ENCODE measurements around the gene MYO1B.

DNA sequence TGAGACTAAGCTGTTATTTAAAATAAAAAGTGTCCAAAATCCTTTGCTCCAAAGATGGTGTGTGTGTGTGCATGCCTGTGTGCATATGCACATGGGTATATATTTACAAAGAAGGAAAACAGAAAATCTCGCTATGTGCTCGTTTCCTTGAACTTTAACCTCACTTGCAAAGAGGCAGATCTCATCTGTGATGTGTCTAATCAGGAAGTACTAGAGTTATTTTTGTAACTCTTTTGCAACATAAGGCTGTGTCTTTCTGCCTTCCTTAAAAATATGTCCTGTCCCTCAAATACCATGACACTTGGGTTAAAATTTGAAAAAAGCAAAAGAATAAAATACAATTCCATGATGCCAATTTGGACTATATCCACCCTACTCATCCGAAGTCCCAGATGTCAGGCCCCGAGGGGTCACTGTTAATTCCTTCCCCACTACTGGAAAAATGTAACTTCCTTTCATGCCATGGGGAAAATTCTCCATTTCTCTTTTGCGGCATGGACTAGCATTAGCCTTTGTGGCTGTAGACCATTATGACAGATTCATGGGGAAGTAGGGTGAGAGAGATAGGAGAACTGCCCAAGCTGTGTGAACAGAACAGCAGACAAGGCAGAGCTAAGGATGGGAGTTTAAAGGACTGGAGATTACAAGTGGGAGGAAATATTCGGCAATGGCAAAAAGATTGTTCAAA lies 191.3 kb downstream of the MYO1B start:
- TF ChIP-seq, protein P1, sequence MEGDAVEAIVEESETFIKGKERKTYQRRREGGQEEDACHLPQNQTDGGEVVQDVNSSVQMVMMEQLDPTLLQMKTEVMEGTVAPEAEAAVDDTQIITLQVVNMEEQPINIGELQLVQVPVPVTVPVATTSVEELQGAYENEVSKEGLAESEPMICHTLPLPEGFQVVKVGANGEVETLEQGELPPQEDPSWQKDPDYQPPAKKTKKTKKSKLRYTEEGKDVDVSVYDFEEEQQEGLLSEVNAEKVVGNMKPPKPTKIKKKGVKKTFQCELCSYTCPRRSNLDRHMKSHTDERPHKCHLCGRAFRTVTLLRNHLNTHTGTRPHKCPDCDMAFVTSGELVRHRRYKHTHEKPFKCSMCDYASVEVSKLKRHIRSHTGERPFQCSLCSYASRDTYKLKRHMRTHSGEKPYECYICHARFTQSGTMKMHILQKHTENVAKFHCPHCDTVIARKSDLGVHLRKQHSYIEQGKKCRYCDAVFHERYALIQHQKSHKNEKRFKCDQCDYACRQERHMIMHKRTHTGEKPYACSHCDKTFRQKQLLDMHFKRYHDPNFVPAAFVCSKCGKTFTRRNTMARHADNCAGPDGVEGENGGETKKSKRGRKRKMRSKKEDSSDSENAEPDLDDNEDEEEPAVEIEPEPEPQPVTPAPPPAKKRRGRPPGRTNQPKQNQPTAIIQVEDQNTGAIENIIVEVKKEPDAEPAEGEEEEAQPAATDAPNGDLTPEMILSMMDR (conservative IDR thresholded peaks at IDR 0.05 in 1 of 2, IDR thresholded peaks at IDR 0.05 in 1 of 2; ENCODE audit: extremely low read depth in 1 of 2, insufficient read depth in 1 of 2, low read depth in 1 of 2, low read length in 2 of 2), result no peak
- no peak for TF ChIP-seq EZH2 (IDR thresholded peaks at IDR 0.05; ENCODE audit: borderline replicate concordance, low read length)
